Mesenchymal stem cell (in vitro differentiated cells and primary cell): ENCODE measurements around the gene GNAT1.

Source experiments
- DNase-seq: peaks from one replicate; pipeline ENCODE4 v3.0.0-alpha.2; 2013
- H2AFZ ChIP-seq: one replicate; pipeline ENCODE4 v1.6.1; 2013; ENCODE audit warnings: low read depth, mild to moderate bottlenecking, control low read depth, inconsistent platforms, low read length, moderate library complexity
- H2AK5ac ChIP-seq: 2 replicates; pipeline ENCODE4 v1.6.1; 2013; ENCODE audit warnings: low read length, moderate library complexity, mild to moderate bottlenecking, inconsistent platforms; ENCODE audit not compliant: severe bottlenecking
- H2BK120ac ChIP-seq: one replicate; pipeline ENCODE4 v1.6.1; 2013; ENCODE audit warnings: low read depth, mild to moderate bottlenecking, inconsistent platforms, low read length, moderate library complexity
- H2BK12ac ChIP-seq, 2 experiments: one replicate each; pipeline ENCODE4 v1.6.1; 2013; ENCODE audit warnings: inconsistent platforms in 2 of 2, low read length in 2 of 2, mild to moderate bottlenecking in 2 of 2, moderate library complexity in 2 of 2, control low read depth in 1 of 2
- H2BK15ac ChIP-seq: one replicate; pipeline ENCODE4 v1.6.1; 2013; ENCODE audit warnings: mild to moderate bottlenecking, low read depth, inconsistent platforms; ENCODE audit not compliant: poor library complexity, severe bottlenecking
- H2BK5ac ChIP-seq: 2 replicates; pipeline ENCODE4 v1.6.1; 2013; ENCODE audit warnings: low read depth, mild to moderate bottlenecking, low read length, control low read depth, inconsistent platforms; ENCODE audit not compliant: poor library complexity, severe bottlenecking
- H3K14ac ChIP-seq, 2 experiments: one replicate each; pipeline ENCODE4 v1.6.1; 2013; ENCODE audit warnings: inconsistent platforms in 2 of 2, low read length in 2 of 2, control low read depth in 1 of 2, mild to moderate bottlenecking in 1 of 2, moderate library complexity in 1 of 2
- H3K18ac ChIP-seq, 2 experiments: one replicate each; pipeline ENCODE4 v1.6.1; 2013; ENCODE audit warnings: inconsistent platforms in 2 of 2, low read length in 2 of 2, control low read depth in 1 of 2, low read depth in 1 of 2, mild to moderate bottlenecking in 1 of 2
- H3K23ac ChIP-seq, 2 experiments: one replicate each; pipeline ENCODE4 v1.6.1; 2013; ENCODE audit warnings: inconsistent platforms in 2 of 2, low read length in 2 of 2, mild to moderate bottlenecking in 2 of 2, moderate library complexity in 2 of 2, control low read depth in 1 of 2
- H3K27ac ChIP-seq: 2 replicates; pipeline ENCODE4 v1.5.1; 2013; ENCODE audit warnings: mild to moderate bottlenecking, moderate library complexity, low read length, control low read depth, inconsistent platforms; ENCODE audit not compliant: poor library complexity, severe bottlenecking
- H3K27me3 ChIP-seq, 2 experiments: 2 replicates each; pipeline versions ENCODE4 v1.6.1 to v1.7.0; 2013; ENCODE audit warnings: low read length in 2 of 2, mild to moderate bottlenecking in 2 of 2, moderate library complexity in 2 of 2, control low read depth in 1 of 2, inconsistent platforms in 1 of 2; ENCODE audit not compliant: control insufficient read depth in 1 of 2, insufficient read depth in 1 of 2
- H3K36me3 ChIP-seq, 2 experiments: 2 replicates each; pipeline versions ENCODE4 v1.6.1 to v1.7.0; 2013; ENCODE audit warnings: low read length in 2 of 2, control low read depth in 1 of 2, inconsistent platforms in 1 of 2, low read depth in 1 of 2, mild to moderate bottlenecking in 1 of 2; ENCODE audit not compliant: insufficient read depth in 2 of 2, control insufficient read depth in 1 of 2
- H3K4ac ChIP-seq, 2 experiments: one replicate each; pipeline ENCODE4 v1.6.1; 2013; ENCODE audit warnings: inconsistent platforms in 2 of 2, low read length in 2 of 2, mild to moderate bottlenecking in 2 of 2, moderate library complexity in 2 of 2, control low read depth in 1 of 2, low read depth in 1 of 2
- H3K4me1 ChIP-seq: 2 replicates; pipeline ENCODE4 v1.6.1; 2013; ENCODE audit warnings: low read depth, low read length, control low read depth; ENCODE audit not compliant: control insufficient read depth, insufficient read depth
- H3K4me2 ChIP-seq: 2 replicates; pipeline ENCODE4 v1.6.1; 2013; ENCODE audit warnings: low read length, mild to moderate bottlenecking, inconsistent platforms; ENCODE audit not compliant: poor library complexity, severe bottlenecking
- H3K4me3 ChIP-seq, 2 experiments: 2 replicates each; pipeline versions ENCODE4 v1.5.1 to v1.7.0; 2013; ENCODE audit warnings: low read length in 2 of 2, mild to moderate bottlenecking in 2 of 2, control low read depth in 1 of 2, low read depth in 1 of 2; ENCODE audit not compliant: insufficient read depth in 1 of 2
- H3K79me1 ChIP-seq: replicated peaks from 2 replicates; pipeline ENCODE4 v1.6.1; 2013; ENCODE audit warnings: mild to moderate bottlenecking, control low read depth, low read length, inconsistent platforms; ENCODE audit not compliant: poor library complexity, severe bottlenecking
- H3K9ac ChIP-seq: 2 replicates; pipeline ENCODE4 v1.7.0; 2013; ENCODE audit warnings: mild to moderate bottlenecking, low read length, moderate library complexity
- H3K9me3 ChIP-seq: 2 replicates; pipeline ENCODE4 v1.7.0; 2013; ENCODE audit warnings: mild to moderate bottlenecking, low read length; ENCODE audit not compliant: control insufficient read depth
- H4K8ac ChIP-seq: one replicate; pipeline ENCODE4 v1.6.1; 2013; ENCODE audit warnings: inconsistent platforms, mild to moderate bottlenecking, low read length, moderate library complexity
- H4K91ac ChIP-seq: one replicate; pipeline ENCODE4 v1.6.1; 2013; ENCODE audit warnings: mild to moderate bottlenecking, low read length, inconsistent platforms
- WGBS: methylation state at CpG from one replicate; pipeline ENCODE4 v1.1.7; 2013; ENCODE audit warnings: mixed read lengths; 5-methylcytosine and 5-hydroxymethylcytosine counted together

The GNAT1 gene

DNA sequence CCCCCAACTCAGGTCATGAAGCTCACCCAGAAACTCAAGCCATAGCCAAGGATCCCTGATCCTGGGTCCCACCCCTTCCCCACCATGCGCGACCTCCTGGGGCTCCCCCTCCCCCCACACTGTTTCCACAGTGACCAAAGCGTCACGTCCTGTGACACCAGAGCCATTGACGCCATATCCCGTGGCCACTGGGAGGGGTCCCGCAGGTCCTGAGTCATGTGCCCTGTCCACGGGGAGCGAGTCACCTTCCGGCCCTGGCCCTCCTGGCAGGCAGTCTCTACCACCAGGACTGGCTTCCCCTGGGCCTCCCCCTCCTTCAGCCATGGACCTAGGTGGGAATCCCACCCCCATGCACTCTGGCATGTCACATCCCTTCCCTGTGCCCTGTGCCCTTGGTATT lies 20.7 kb upstream of the GNAT1 start:
- Histone ChIP-seq H4K8ac (peak overlapping the region; percentile 38), H3K4me2 (no peak overlapping the region), H2BK5ac (no peak overlapping the region), H3K36me3 (peaks cover 0 to 28% of the 10 kb centered on the region in 2 experiments), H4K91ac (peak overlapping the region; percentile 30), H3K23ac (no peak overlapping the region), H2BK15ac (no peak overlapping the region), H2AFZ (no peak overlapping the region), H3K27ac (no peak overlapping the region), H3K9me3 (no peaks in the 10 kb centered on the region), H3K27me3 (peaks cover 0 to 17% of the 10 kb centered on the region in 2 experiments), H2BK120ac (no peak overlapping the region), H3K18ac (no peak overlapping the region), H3K4me3 (no peak overlapping the region), H3K9ac (no peak overlapping the region), H3K4ac (no peak overlapping the region), H3K14ac (peak overlapping the region in 1 of 2 experiments; percentile 9), H3K79me1 (no peaks in the 10 kb centered on the region), H2BK12ac (no peak overlapping the region), H3K4me1 (peaks cover 60% of the 10 kb centered on the region), H2AK5ac (peak overlapping the region; percentile 9)
- peak; percentile 76 for DNase-seq
- 53% methylated on average over 10 of the region's 10 CpGs for WGBS

- no peak overlapping the region for H3K4me2 ChIP-seq
- peak overlapping the region; percentile 73 for H2BK15ac ChIP-seq
- no peak overlapping the region for H4K8ac ChIP-seq
- DNase-seq, result no peak
- H2AFZ ChIP-seq, result no peak overlapping the region
- no peak overlapping the region for H3K27ac ChIP-seq
- H3K4ac ChIP-seq, result no peak overlapping the region
- H3K14ac ChIP-seq, result no peak overlapping the region
- H3K79me1 ChIP-seq, result no peaks in the 10 kb centered on the region
- 94% methylated on average over 18 of the region's 21 CpGs for WGBS
- H4K91ac ChIP-seq, result peak overlapping the region; percentile 34
- H3K9me3 ChIP-seq, result no peaks in the 10 kb centered on the region
- no peak overlapping the region for H2BK5ac ChIP-seq
- H3K18ac ChIP-seq, result no peak overlapping the region
- no peak overlapping the region for H2BK120ac ChIP-seq
- peaks cover 0 to 38% of the 10 kb centered on the region in 2 experiments for H3K36me3 ChIP-seq
- no peak overlapping the region for H3K23ac ChIP-seq
- H3K27me3 ChIP-seq, result peaks cover 0 to 20% of the 10 kb centered on the region in 2 experiments
- H3K4me1 ChIP-seq, result peaks cover 53% of the 10 kb centered on the region
- H3K9ac ChIP-seq, result no peak overlapping the region
- peak overlapping the region in 1 of 2 experiments; percentile 11 for H2BK12ac ChIP-seq
- H3K4me3 ChIP-seq, result no peak overlapping the region
- H2AK5ac ChIP-seq, result no peak overlapping the region
Measured at GRCh38 chr3:50171540-50172301, 19.7 kb upstream of the GNAT1 start.

- Histone ChIP-seq H2AFZ (no peak overlapping the region), H3K9me3 (no peaks in the 10 kb centered on the region), H2BK15ac (no peak overlapping the region), H3K4me3 (no peak overlapping the region), H3K4me1 (peaks cover 47% of the 10 kb centered on the region), H2BK12ac (no peak overlapping the region), H3K27ac (no peak overlapping the region), H3K14ac (no peak overlapping the region), H2AK5ac (no peak overlapping the region), H3K4ac (no peak overlapping the region), H3K23ac (no peak overlapping the region), H2BK5ac (no peak overlapping the region), H3K36me3 (peaks cover 0 to 45% of the 10 kb centered on the region in 2 experiments), H4K91ac (no peak overlapping the region), H3K4me2 (no peak overlapping the region), H4K8ac (no peak overlapping the region), H2BK120ac (no peak overlapping the region), H3K27me3 (peaks cover 0 to 20% of the 10 kb centered on the region in 2 experiments), H3K9ac (no peak overlapping the region), H3K79me1 (no peaks in the 10 kb centered on the region), H3K18ac (no peak overlapping the region)
- 90% methylated on average over 8 of the region's 8 CpGs for WGBS
- no peak for DNase-seq
Measured at GRCh38 chr3:50172626-50173220, 18.7 kb upstream of the GNAT1 start.

DNA sequence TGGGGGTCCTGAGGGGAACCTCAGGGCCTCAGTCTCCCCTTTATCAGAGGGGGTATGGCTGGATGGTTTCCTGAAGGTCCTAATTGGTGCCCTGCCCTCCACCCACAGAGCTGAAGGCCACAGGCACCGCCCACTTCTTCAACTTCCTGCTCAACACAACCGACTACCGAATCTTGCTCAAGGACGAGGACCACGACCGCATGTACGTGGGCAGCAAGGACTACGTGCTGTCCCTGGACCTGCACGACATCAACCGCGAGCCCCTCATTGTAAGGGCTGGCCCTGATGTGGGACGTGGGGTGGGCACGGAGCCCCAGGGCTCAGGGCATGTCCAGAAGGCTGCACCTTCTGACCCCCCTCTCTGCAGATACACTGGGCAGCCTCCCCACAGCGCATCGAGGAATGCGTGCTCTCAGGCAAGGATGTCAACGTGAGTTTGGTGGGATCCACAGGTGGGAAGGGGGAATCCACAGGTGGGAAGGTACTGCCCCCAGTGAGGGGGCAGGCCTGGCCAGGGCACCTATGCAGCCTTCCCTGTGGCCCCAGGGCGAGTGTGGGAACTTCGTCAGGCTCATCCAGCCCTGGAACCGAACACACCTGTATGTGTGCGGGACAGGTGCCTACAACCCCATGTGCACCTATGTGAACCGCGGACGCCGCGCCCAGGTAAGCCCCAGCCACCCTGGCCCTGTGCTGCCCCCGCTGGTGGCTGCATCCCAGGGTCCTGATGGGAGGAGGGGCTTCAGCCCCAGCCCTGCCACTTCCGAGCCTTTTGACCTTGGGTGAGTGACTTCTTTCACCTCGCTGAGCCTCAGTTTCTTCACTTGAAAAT lies 17.5 kb upstream of the GNAT1 start:
- H3K14ac ChIP-seq, result no peak overlapping the region
- WGBS, result 91% methylated on average over 29 of the region's 29 CpGs
- H3K27ac ChIP-seq, result no peak overlapping the region
- no peaks in the 10 kb centered on the region for H3K9me3 ChIP-seq
- peaks cover 37% of the 10 kb centered on the region for H3K4me1 ChIP-seq
- H2AFZ ChIP-seq, result no peak overlapping the region
- no peak overlapping the region for H3K18ac ChIP-seq
- H2AK5ac ChIP-seq, result no peak overlapping the region
- H3K4me2 ChIP-seq, result no peak overlapping the region
- H4K91ac ChIP-seq, result peak overlapping the region; percentile 34
- H2BK15ac ChIP-seq, result no peak overlapping the region
- H4K8ac ChIP-seq, result no peak overlapping the region
- no peak overlapping the region for H3K9ac ChIP-seq
- H3K4ac ChIP-seq, result peak overlapping the region in 1 of 2 experiments; percentile 46
- no peak overlapping the region for H2BK5ac ChIP-seq
- H2BK12ac ChIP-seq, result no peak overlapping the region
- H3K4me3 ChIP-seq, result no peak overlapping the region
- peaks cover 0 to 20% of the 10 kb centered on the region in 2 experiments for H3K27me3 ChIP-seq
- peaks cover 0 to 45% of the 10 kb centered on the region in 2 experiments for H3K36me3 ChIP-seq
- no peak overlapping the region for H2BK120ac ChIP-seq
- no peak for DNase-seq
- no peaks in the 10 kb centered on the region for H3K79me1 ChIP-seq
- no peak overlapping the region for H3K23ac ChIP-seq
